ENCODE data around the gene VPS41. TPM values are rescaled to one million over a fixed set of nuclear protein-coding genes. Genes with fewer than 3 reads are reported as not detected.

The VPS41 gene
- total and polyA plus RNA-seq, 2 donors, result 28.3 to 30.3 TPM

- WGBS, result 96% methylated on average over 3 of the region's 3 CpGs
- Histone ChIP-seq H3K4me3 (ENCODE audit: low read length in 2 of 2) (no peak overlapping the region), H3K9me3 (ENCODE audit: control insufficient read depth in 2 of 2, insufficient read depth in 1 of 2, low read length in 1 of 2) (no peaks in the 10 kb centered on the region), H3K36me3 (ENCODE audit: control insufficient read depth in 2 of 2, insufficient read depth in 2 of 2, low read length in 1 of 2) (no peaks in the 10 kb centered on the region), H3K27ac (ENCODE audit: low read depth in 1 of 2, low read length in 1 of 2) (no peak overlapping the region), H3K27me3 (ENCODE audit: control insufficient read depth in 2 of 2, insufficient read depth in 1 of 2, low read length in 1 of 2) (no peaks in the 10 kb centered on the region), H3K4me1 (ENCODE audit: control insufficient read depth in 2 of 2, insufficient read depth in 2 of 2, low read length in 2 of 2) (no peaks in the 10 kb centered on the region)
- DNase-seq (ENCODE audit: low read depth in 6 of 9, low spot score in 9 of 9), result no peak
These were observed 31.8 kb upstream of the VPS41 start for GRCh38 chr7:38940774-38941173.

DNA sequence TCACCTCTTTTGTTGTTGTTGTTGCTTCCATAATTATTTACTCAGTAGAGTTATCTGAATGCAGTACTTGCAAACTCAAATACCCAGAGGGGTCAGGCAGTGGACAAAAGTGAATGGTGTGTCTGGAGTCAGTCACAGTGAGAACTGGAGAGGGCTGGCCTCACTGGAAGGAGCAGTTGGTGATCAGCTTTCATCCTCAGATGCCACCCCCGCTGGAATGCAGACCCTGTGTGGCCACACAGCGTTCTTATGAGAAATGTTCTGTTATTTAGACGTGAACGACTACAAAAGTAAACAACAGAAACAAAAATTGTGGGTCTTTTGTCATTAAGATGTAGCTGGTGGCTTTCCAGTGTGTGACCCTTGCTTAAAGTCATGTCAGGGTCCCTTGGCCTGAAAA is 29.6 kb upstream of the VPS41 start:
- no peaks in the 10 kb centered on the region for H3K36me3 ChIP-seq (ENCODE audit: control insufficient read depth in 2 of 2, insufficient read depth in 2 of 2, low read length in 1 of 2)

GRCh38 chr7:38938001-38938485 is 29.1 kb upstream of the VPS41 start:
- Histone ChIP-seq H3K27me3 (ENCODE audit: control insufficient read depth in 2 of 2, insufficient read depth in 1 of 2, low read length in 1 of 2) (no peaks in the 10 kb centered on the region), H3K4me3 (ENCODE audit: low read length in 2 of 2) (no peak overlapping the region), H3K4me1 (ENCODE audit: control insufficient read depth in 2 of 2, insufficient read depth in 2 of 2, low read length in 2 of 2) (no peaks in the 10 kb centered on the region), H3K9me3 (ENCODE audit: control insufficient read depth in 2 of 2, insufficient read depth in 1 of 2, low read length in 1 of 2) (no peaks in the 10 kb centered on the region), H3K36me3 (ENCODE audit: control insufficient read depth in 2 of 2, insufficient read depth in 2 of 2, low read length in 1 of 2) (no peaks in the 10 kb centered on the region), H3K27ac (ENCODE audit: low read depth in 1 of 2, low read length in 1 of 2) (no peak overlapping the region)
- DNase-seq (ENCODE audit: low read depth in 6 of 9, low spot score in 9 of 9), result no peak
- 84% methylated on average over 1 of the region's 1 CpG for WGBS

More for the DNA sequence above, 29.6 kb upstream of the VPS41 start:
- H3K27me3 ChIP-seq (ENCODE audit: control insufficient read depth in 2 of 2, insufficient read depth in 1 of 2, low read length in 1 of 2), result no peaks in the 10 kb centered on the region
- H3K4me1 ChIP-seq (ENCODE audit: control insufficient read depth in 2 of 2, insufficient read depth in 2 of 2, low read length in 2 of 2), result no peaks in the 10 kb centered on the region
- WGBS, result 97% methylated on average over 4 of the region's 4 CpGs
- DNase-seq (ENCODE audit: low read depth in 6 of 9, low spot score in 9 of 9), result no peak
- no peak overlapping the region for H3K27ac ChIP-seq (ENCODE audit: low read depth in 1 of 2, low read length in 1 of 2)
- H3K9me3 ChIP-seq (ENCODE audit: control insufficient read depth in 2 of 2, insufficient read depth in 1 of 2, low read length in 1 of 2), result no peaks in the 10 kb centered on the region
- no peak overlapping the region for H3K4me3 ChIP-seq (ENCODE audit: low read length in 2 of 2)

- H3K9me3 ChIP-seq (ENCODE audit: control insufficient read depth in 2 of 2, insufficient read depth in 1 of 2, low read length in 1 of 2), result no peaks in the 10 kb centered on the region
- 94% methylated on average over 1 of the region's 1 CpG for WGBS
- no peaks in the 10 kb centered on the region for H3K4me1 ChIP-seq (ENCODE audit: control insufficient read depth in 2 of 2, insufficient read depth in 2 of 2, low read length in 2 of 2)
- H3K27me3 ChIP-seq (ENCODE audit: control insufficient read depth in 2 of 2, insufficient read depth in 1 of 2, low read length in 1 of 2), result no peaks in the 10 kb centered on the region
- no peak overlapping the region for H3K27ac ChIP-seq (ENCODE audit: low read depth in 1 of 2, low read length in 1 of 2)
- no peaks in the 10 kb centered on the region for H3K36me3 ChIP-seq (ENCODE audit: control insufficient read depth in 2 of 2, insufficient read depth in 2 of 2, low read length in 1 of 2)
- no peak for DNase-seq (ENCODE audit: low read depth in 6 of 9, low spot score in 9 of 9)
- H3K4me3 ChIP-seq (ENCODE audit: low read length in 2 of 2), result no peak overlapping the region
These were observed 27.6 kb upstream of the VPS41 start for GRCh38 chr7:38936641-38937040.

DNA sequence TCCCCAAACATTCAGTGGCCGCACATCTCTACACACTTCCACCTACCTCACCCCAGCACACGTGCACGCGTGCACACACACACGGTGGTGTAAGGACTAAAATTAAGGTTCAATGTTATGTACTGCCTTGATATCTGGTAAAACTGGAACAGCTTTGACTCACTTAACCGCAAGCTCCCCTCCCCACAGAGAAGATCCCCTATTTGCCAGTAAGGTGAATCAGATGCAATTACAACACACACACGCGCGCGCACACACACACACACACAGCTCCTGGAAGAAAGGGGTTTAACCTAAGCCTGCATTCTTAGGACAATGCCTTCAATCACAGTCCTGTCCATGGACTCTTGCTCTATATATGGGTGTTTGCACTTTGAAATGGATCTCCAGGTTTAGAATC is 25.5 kb upstream of the VPS41 start:
- no peaks in the 10 kb centered on the region for H3K36me3 ChIP-seq (ENCODE audit: control insufficient read depth in 2 of 2, insufficient read depth in 2 of 2, low read length in 1 of 2)
- 97% methylated on average over 10 of the region's 10 CpGs for WGBS

DNA sequence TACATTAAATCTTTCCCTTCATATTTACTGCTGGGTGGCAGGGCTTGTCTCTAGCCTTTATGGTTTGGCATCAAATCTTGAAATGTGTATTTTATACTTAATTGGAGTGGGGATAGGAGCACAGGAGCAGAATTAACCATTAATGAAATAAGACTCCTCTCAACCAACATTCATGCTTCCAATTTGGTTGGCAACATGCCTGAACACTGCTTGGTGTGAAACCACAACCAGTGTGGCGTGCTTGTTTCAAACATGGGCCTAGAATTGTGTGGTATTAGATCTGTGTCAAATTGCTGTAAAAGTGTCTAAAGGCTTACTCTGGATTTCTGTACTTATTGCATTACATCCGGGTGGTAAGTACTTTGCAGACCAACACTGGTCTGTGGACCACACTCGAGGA is 25.1 kb upstream of the VPS41 start:
- H3K27me3 ChIP-seq (ENCODE audit: control insufficient read depth in 2 of 2, insufficient read depth in 1 of 2, low read length in 1 of 2), result no peaks in the 10 kb centered on the region
- WGBS, result 92% methylated on average over 3 of the region's 3 CpGs
- H3K4me3 ChIP-seq (ENCODE audit: low read length in 2 of 2), result no peak overlapping the region
- H3K4me1 ChIP-seq (ENCODE audit: control insufficient read depth in 2 of 2, insufficient read depth in 2 of 2, low read length in 2 of 2), result no peaks in the 10 kb centered on the region
- no peaks in the 10 kb centered on the region for H3K9me3 ChIP-seq (ENCODE audit: control insufficient read depth in 2 of 2, insufficient read depth in 1 of 2, low read length in 1 of 2)
- no peak for DNase-seq (ENCODE audit: low read depth in 6 of 9, low spot score in 9 of 9)
- H3K36me3 ChIP-seq (ENCODE audit: control insufficient read depth in 2 of 2, insufficient read depth in 2 of 2, low read length in 1 of 2), result no peaks in the 10 kb centered on the region
- H3K27ac ChIP-seq (ENCODE audit: low read depth in 1 of 2, low read length in 1 of 2), result no peak overlapping the region

More for the DNA sequence above, 25.5 kb upstream of the VPS41 start:
- H3K4me1 ChIP-seq (ENCODE audit: control insufficient read depth in 2 of 2, insufficient read depth in 2 of 2, low read length in 2 of 2), result no peaks in the 10 kb centered on the region
- no peaks in the 10 kb centered on the region for H3K9me3 ChIP-seq (ENCODE audit: control insufficient read depth in 2 of 2, insufficient read depth in 1 of 2, low read length in 1 of 2)
- no peak for DNase-seq (ENCODE audit: low read depth in 6 of 9, low spot score in 9 of 9)
- H3K27ac ChIP-seq (ENCODE audit: low read depth in 1 of 2, low read length in 1 of 2), result no peak overlapping the region
- H3K4me3 ChIP-seq (ENCODE audit: low read length in 2 of 2), result no peak overlapping the region
- no peaks in the 10 kb centered on the region for H3K27me3 ChIP-seq (ENCODE audit: control insufficient read depth in 2 of 2, insufficient read depth in 1 of 2, low read length in 1 of 2)

DNA sequence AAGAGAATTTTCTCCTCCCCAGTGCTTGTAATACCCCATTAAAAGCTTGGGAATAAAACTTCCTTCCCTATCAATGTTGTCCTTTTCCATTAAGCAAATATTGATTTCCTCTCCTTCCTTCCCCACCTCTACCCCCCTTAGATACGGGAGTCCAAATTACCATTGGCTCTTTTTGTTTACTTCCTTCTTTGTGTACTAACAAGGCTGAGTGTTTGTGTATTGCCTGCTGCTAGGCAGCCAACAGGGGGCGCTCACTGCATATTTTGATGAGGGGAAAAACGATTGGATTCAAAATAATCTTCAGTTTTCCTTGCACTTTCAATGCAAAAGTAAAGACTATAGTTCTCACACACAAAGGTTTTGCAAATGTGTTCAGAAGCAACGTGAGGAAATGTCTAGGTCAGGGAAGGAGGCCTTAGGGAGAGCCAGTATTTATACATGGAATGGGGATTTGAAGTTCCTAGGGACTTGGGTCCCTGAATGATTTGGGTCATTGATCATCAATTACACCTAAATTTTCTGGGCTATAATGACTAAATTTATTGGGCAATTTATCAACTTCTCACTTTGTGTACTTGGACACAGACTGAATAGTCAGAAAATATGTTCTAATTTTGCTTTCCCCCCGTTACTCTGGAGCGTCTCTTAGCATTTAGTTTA is 23.6 kb upstream of the VPS41 start:
- Histone ChIP-seq H3K4me3 (ENCODE audit: low read length in 2 of 2) (no peak overlapping the region), H3K27ac (ENCODE audit: low read depth in 1 of 2, low read length in 1 of 2) (no peak overlapping the region), H3K4me1 (ENCODE audit: control insufficient read depth in 2 of 2, insufficient read depth in 2 of 2, low read length in 2 of 2) (no peaks in the 10 kb centered on the region), H3K36me3 (ENCODE audit: control insufficient read depth in 2 of 2, insufficient read depth in 2 of 2, low read length in 1 of 2) (no peaks in the 10 kb centered on the region), H3K27me3 (ENCODE audit: control insufficient read depth in 2 of 2, insufficient read depth in 1 of 2, low read length in 1 of 2) (no peaks in the 10 kb centered on the region), H3K9me3 (ENCODE audit: control insufficient read depth in 2 of 2, insufficient read depth in 1 of 2, low read length in 1 of 2) (no peaks in the 10 kb centered on the region)
- peak in 8 of 9 donors; percentile 9 to 53 (median 28) for DNase-seq (ENCODE audit: low read depth in 6 of 9, low spot score in 9 of 9)
- WGBS, result 42% methylated on average over 6 of the region's 6 CpGs

- 89% methylated on average over 7 of the region's 7 CpGs for WGBS
- no peak for DNase-seq (ENCODE audit: low read depth in 6 of 9, low spot score in 9 of 9)
- H3K36me3 ChIP-seq (ENCODE audit: control insufficient read depth in 2 of 2, insufficient read depth in 2 of 2, low read length in 1 of 2), result no peaks in the 10 kb centered on the region
- H3K9me3 ChIP-seq (ENCODE audit: control insufficient read depth in 2 of 2, insufficient read depth in 1 of 2, low read length in 1 of 2), result no peaks in the 10 kb centered on the region
- H3K4me1 ChIP-seq (ENCODE audit: control insufficient read depth in 2 of 2, insufficient read depth in 2 of 2, low read length in 2 of 2), result no peaks in the 10 kb centered on the region
- no peaks in the 10 kb centered on the region for H3K27me3 ChIP-seq (ENCODE audit: control insufficient read depth in 2 of 2, insufficient read depth in 1 of 2, low read length in 1 of 2)
- H3K27ac ChIP-seq (ENCODE audit: low read depth in 1 of 2, low read length in 1 of 2), result no peak overlapping the region
- H3K4me3 ChIP-seq (ENCODE audit: low read length in 2 of 2), result no peak overlapping the region
These were observed 20.6 kb upstream of the VPS41 start for GRCh38 chr7:38929460-38930171.

- H3K4me1 ChIP-seq (ENCODE audit: control insufficient read depth in 2 of 2, insufficient read depth in 2 of 2, low read length in 2 of 2), result no peaks in the 10 kb centered on the region
- H3K27ac ChIP-seq (ENCODE audit: low read depth in 1 of 2, low read length in 1 of 2), result no peak overlapping the region
- H3K36me3 ChIP-seq (ENCODE audit: control insufficient read depth in 2 of 2, insufficient read depth in 2 of 2, low read length in 1 of 2), result no peaks in the 10 kb centered on the region
- no peak for DNase-seq (ENCODE audit: low read depth in 6 of 9, low spot score in 9 of 9)
- H3K4me3 ChIP-seq (ENCODE audit: low read length in 2 of 2), result no peak overlapping the region
- 97% methylated on average over 3 of the region's 3 CpGs for WGBS
- H3K9me3 ChIP-seq (ENCODE audit: control insufficient read depth in 2 of 2, insufficient read depth in 1 of 2, low read length in 1 of 2), result no peaks in the 10 kb centered on the region
- no peaks in the 10 kb centered on the region for H3K27me3 ChIP-seq (ENCODE audit: control insufficient read depth in 2 of 2, insufficient read depth in 1 of 2, low read length in 1 of 2)
These were observed 19.5 kb upstream of the VPS41 start for GRCh38 chr7:38928506-38928905.
